Measurements from ENCODE around the gene SLC9C1.

Gene SLC9C1

GRCh38 chr3:112132088-112132487 is 161.9 kb downstream of the SLC9C1 start:
- FAIRE-seq (no peak), DNase-seq (ENCODE audit: insufficient read length, low spot score) (no peak)
- no peak for TF ChIP-seq CTCF (IDR thresholded peaks at IDR 0.05; ENCODE audit: insufficient read depth, missing control alignments)

- no peak for TF ChIP-seq CTCF (IDR thresholded peaks at IDR 0.05; ENCODE audit: insufficient read depth, missing control alignments)
- FAIRE-seq (no peak), DNase-seq (ENCODE audit: insufficient read length, low spot score) (no peak)
Observed at GRCh38 chr3:112131111-112131510, 162.9 kb downstream of the SLC9C1 start.

GRCh38 chr3:112130638-112130993 is 163.4 kb downstream of the SLC9C1 start:
- FAIRE-seq = no peak
- no peak for TF ChIP-seq CTCF (IDR thresholded peaks at IDR 0.05; ENCODE audit: insufficient read depth, missing control alignments)
- no peak for DNase-seq (ENCODE audit: insufficient read length, low spot score)

GRCh38 chr3:112129925-112130637 is 163.9 kb downstream of the SLC9C1 start:
- no peak for TF ChIP-seq CTCF (IDR thresholded peaks at IDR 0.05; ENCODE audit: insufficient read depth, missing control alignments)
- DNase-seq (ENCODE audit: insufficient read length, low spot score) (no peak), FAIRE-seq (no peak)

- TF ChIP-seq CTCF (IDR thresholded peaks at IDR 0.05; ENCODE audit: insufficient read depth, missing control alignments) = no peak
- FAIRE-seq (no peak), DNase-seq (ENCODE audit: insufficient read length, low spot score) (no peak)
Observed at GRCh38 chr3:112128843-112129727, 164.9 kb downstream of the SLC9C1 start.

GRCh38 chr3:112127522-112128494 is 166.2 kb downstream of the SLC9C1 start:
- DNase-seq (ENCODE audit: insufficient read length, low spot score) = no peak
- TF ChIP-seq CTCF (IDR thresholded peaks at IDR 0.05; ENCODE audit: insufficient read depth, missing control alignments) = no peak
- no peak for FAIRE-seq
